Activated CD8-positive, alpha-beta memory T cell treated with anti-CD3 and anti-CD28 coated beads for 24 hours (primary cell): ENCODE data around the gene ESPN.

Experiments
- DNase-seq: peaks from one replicate; pipeline ENCODE4 v3.0.0-alpha.2; 2020

ESPN gene

GRCh38 chr1:6500544-6501278, 76.1 kb downstream of the ESPN start:
- DNase-seq: no peak

DNA sequence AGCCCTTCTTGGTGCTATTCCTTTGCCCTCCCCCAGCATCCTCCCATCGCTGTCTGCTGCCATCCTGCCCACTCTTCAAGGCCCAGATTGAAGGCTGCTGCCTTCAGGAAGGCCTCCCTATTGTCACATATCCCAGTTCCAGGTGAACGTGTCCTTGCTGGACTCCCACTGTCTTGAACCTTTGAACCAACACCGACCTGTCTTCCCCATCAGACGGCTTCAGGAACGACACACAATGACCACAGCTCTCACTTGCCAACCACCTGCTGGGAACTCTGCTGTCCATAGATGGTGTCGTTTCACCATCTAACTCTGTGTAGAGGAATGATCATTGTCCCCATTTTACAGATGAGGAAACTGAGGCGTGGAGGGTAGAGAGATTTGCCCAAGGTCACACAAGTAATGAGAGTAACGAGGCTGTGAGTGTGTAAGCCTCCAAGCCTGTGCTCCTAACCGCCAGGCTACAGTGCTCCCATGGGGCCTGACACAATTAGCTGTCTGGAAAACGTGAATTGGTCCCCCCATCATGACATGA, 76.8 kb downstream of the ESPN start:
- no peak for DNase-seq

DNA sequence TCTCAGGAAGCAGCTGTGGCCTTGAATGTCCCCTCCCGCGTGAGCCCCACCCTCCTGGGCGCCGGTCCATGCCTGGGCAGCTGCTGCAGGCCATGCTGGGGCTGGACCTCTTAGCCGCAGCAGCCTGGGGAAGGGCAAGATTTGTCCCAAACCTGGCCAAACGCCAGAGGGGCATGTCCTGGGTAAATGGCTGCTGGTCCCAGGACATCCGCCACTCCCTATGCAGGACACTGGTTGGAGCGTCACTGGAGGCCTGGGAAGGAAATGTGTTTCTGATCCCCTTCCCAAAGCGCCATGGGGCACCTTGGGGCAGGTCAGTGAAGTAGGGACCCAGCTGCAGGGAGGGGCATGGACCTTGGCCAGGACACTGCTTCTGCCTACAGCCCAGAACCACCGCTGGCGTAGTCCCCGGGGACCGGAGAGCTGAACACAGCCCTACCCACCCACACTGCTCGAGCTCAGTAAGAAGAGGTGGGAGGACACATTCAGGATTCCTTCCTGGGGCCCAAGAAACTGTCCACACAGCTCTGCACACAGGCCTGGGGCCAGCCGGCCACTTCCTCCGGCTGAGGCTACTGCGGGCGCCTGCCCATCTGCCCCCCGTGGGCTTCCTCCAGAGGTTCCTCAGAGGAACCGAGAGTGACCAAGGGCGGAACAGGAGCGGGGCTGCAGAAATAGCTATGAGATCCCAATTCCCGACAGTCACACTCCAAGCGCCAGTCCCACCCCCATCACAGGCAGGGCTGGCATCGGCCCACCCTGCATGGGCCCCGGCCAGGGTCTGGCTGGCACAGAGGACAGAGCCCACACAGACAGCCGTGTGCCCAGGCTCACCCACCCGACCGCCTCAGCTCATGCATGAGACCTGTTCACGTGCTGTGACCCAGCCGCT, 77.7 kb downstream of the ESPN start:
- no peak for DNase-seq

- no peak for DNase-seq
Measured at GRCh38 chr1:6503884-6504602, 79.5 kb downstream of the ESPN start.

- DNase-seq: no peak
Measured at GRCh38 chr1:6504887-6505286, 80.3 kb downstream of the ESPN start.

DNA sequence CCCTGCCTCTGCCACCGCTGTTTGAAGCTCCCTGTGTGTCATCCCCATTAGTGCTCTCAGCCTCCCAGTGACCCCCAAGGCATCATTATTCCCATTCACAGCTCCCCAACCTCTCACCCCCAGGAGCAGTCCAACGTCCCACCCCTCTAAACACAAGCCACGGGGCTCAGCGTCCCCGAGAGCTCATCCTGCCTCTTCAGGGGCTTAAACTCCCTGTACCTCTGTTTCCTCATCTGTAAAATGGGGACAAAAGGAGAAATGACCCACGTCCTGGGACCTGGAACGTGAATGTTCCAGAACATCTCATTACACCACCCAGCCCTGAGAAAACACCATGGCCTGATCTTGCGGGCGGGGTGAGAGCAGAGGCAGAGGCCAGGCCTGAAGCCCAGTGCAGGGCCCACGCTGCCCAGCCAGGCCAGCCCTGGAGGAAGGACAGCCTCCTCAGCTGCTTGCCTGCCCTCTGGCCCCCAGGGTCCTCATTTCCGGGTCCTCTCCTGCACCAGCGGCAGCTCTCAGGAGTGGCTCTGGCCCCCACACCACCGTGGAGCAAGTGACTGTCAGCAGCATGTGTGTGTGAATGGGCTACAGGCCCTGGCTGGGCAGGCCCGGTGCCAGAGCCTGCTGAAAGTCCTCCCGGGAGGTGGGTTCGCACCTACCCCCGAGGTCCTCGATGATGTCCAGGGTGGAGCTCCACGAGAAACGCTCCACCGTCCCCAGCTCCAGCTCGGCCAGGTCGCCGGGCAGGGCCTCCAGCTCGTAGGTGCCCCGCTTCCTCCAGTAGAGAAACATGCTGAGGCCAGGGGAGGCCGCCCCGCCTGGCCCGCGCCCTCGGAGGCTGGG, 81.0 kb downstream of the ESPN start:
- DNase-seq: no peak

GRCh38 chr1:6506210-6507036, 81.8 kb downstream of the ESPN start:
- DNase-seq: no peak

DNA sequence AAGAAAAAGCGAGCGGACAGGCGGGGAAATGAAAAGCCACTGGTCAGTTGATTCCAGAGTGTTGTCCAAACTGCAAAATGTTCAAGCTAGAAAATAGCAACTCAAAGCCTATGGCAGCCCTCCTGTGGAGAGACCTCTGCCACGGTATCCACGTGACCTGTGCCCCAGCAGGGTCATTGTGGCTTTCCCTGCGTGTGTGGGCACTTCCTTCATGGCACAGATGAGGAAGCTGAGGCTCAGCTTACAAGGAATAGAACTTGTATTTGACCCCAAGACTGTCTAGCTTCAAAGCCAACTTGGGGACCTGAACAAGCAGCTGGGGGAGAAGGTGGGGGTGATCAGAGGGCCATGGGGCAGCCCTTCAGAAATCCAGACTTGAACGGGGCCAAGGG, 82.5 kb downstream of the ESPN start:
- DNase-seq: no peak

GRCh38 chr1:6507461-6507911, 82.9 kb downstream of the ESPN start:
- DNase-seq: no peak

DNA sequence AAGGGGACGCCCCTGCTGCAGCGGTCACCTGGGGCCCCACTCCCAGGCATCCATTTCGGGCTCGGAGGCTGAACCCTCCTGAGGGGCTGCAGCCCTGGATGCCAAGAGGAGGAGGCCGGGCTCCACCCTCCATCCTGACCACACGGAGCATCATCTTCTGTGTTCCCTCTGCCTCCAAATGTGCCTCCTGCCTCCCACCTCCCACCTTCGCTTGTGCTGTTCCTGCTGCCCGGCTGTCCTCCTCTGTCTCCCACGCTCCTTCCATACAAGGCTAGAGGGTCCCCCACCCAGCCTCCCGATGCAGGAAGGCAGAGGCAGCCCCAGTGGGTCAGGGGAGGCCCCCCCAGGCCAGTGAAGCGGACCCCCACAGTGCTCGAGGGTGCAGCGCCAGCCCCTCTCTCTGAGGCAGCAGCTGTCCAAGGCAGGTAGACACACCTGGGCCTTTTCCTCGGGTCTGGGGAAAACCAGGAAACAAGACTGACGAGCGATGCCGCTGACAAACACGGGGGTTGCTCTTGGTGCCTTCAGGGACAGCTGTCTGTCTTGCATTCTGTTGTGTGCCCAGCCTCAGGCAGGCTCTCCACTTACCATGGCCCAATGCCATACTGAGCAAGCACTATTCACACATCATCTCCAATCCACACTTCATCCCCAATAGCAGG, 83.7 kb downstream of the ESPN start:
- DNase-seq: no peak

GRCh38 chr1:6508816-6509189, 84.2 kb downstream of the ESPN start:
- no peak for DNase-seq

DNA sequence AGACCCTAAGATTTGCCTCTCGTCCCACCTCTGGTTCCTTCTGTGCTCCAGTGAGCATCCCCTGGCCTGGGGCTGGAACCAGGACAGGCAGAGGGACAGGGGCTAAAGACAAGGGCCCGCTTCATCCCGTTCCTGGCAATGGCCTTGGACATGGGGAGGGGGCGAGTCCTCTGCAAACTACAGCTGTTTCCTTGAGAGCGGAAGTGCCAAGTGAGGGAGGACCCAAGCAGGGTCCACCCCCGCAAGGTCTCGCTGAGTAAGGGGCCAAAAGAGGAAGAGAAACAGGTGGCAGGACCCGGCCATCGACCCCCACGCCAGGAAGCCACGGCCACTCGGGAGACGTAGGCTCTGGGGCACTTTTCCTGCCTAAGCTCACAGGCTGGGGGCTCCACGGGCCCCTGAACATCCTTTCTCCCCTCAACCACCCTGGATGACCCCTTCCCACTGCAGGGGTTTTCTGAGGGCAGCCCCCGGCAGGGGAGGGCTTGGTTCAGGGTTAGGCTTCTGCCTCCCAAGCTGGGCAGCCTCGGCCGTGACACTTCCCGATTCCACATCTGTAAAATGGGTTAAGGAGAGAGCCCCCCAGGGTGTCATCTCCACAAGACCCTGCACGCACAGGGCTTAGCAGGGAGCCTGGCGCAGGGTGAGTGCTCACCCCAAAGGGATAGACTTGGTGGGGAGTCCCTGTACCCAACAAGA, 84.8 kb downstream of the ESPN start:
- no peak for DNase-seq

DNA sequence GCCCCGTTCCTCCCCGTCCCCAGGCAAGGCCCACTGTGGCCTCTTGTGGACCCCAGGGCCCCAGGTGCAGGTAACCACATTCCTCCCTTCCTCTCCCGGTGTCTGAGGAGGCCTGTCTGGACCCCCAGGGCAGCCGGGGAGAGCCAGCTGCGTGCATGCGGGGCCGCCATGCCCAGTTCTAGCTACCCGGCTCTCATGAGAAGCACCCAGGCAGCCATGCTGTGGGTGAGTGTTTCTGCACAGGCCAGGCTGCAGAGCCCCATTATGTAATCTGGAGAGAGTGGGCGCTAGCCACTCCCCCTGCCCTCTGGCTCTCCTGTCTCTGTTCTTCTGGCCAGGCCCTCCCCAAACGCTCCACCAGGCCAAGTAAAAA, 85.3 kb downstream of the ESPN start:
- DNase-seq: no peak

- no peak for DNase-seq
Measured at GRCh38 chr1:6510493-6510892, 85.9 kb downstream of the ESPN start.
